Tibial nerve (tissue), 3 donors: ENCODE data around the gene OPCML.

Experiments used
- POLR2A ChIP-seq, 2 donors: fragments of 450-650 bp; IDR thresholded peaks; one replicate each; pipeline ENCODE4 v1.6.1; 2017; ENCODE audit warnings: antibody characterized with exemption in 2 of 2, mild to moderate bottlenecking in 2 of 2, moderate library complexity in 2 of 2
- TF ChIP-seq, protein P1 (sequence below), 5 experiments: fragments of 200-600 bp in 3 of 5; fragments of 450-650 bp in 2 of 5; sonication (generic) in 3 of 5; IDR thresholded peaks; one replicate each; pipeline ENCODE4 v1.5.1; 2016 to 2019; ENCODE audit warnings: antibody characterized with exemption in 5 of 5, mild to moderate bottlenecking in 3 of 5, moderate library complexity in 2 of 5

DNA sequence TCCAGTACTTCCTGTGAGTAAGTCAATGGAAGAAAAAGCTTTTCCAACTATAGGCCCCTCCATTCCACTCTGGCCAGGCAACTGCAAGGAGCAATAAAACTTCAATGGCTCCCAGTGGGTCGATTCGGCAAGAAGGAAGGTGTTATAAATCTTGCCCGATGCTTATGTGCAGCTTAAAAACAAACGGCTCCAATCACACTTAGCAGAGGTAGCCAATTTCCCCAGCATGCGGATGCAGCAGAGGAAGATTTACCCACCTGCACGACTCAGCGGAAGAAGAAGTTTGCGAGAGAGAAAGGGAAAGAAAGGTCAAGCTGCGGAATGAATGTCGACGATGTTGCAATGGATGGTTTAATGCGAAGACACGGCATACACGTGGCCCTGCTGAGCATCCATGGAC is 141.5 kb downstream of the OPCML start:
- TF ChIP-seq, protein P1, sequence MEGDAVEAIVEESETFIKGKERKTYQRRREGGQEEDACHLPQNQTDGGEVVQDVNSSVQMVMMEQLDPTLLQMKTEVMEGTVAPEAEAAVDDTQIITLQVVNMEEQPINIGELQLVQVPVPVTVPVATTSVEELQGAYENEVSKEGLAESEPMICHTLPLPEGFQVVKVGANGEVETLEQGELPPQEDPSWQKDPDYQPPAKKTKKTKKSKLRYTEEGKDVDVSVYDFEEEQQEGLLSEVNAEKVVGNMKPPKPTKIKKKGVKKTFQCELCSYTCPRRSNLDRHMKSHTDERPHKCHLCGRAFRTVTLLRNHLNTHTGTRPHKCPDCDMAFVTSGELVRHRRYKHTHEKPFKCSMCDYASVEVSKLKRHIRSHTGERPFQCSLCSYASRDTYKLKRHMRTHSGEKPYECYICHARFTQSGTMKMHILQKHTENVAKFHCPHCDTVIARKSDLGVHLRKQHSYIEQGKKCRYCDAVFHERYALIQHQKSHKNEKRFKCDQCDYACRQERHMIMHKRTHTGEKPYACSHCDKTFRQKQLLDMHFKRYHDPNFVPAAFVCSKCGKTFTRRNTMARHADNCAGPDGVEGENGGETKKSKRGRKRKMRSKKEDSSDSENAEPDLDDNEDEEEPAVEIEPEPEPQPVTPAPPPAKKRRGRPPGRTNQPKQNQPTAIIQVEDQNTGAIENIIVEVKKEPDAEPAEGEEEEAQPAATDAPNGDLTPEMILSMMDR (IDR thresholded peaks at IDR 0.05) = no peak
- TF ChIP-seq POLR2A (IDR thresholded peaks at IDR 0.05) = no peak
